ENCODE measurements around the gene HSFY1. TPM values are rescaled to one million over a fixed set of nuclear protein-coding genes. Genes with fewer than 3 reads are reported as not detected.

Gene HSFY1
- total RNA-seq, 5 donors from 2014 or later (not counting 1 experiment from before 2014, with no cell fraction given): not detected

Other genes with a start within 250 kb of the HSFY1 start
- gene HSFY2, start 227.0 kb downstream of the HSFY1 start, total RNA-seq: not detected